Epithelial cell of proximal tubule (primary cell): ENCODE measurements around the gene ZNF469. TPM values are rescaled to one million over a fixed set of nuclear protein-coding genes. Genes with fewer than 3 reads are reported as not detected.

Source experiments
- DNase-seq: peaks from one replicate; pipeline ENCODE4 v3.0.0-alpha.2; 2011; ENCODE audit warnings: low read depth
- H3K4me3 ChIP-seq: 2 replicates; pipeline ENCODE4 v1.5.1; 2011; ENCODE audit warnings: low read depth, mild to moderate bottlenecking, low read length
- total RNA-seq: library from RNA; depleted of rRNA; stranded (reverse); fragments of >200 nt; gene quantifications from 2 replicates; pipeline ENCODE4 v1.2.3, GENCODE V29; 2015
- TF ChIP-seq, protein P1 (sequence below): conservative IDR thresholded peaks from 2 replicates; pipeline ENCODE4 v1.5.1; 2012; ENCODE audit warnings: low read depth, mild to moderate bottlenecking, low read length

The ZNF469 gene
- total RNA-seq, 1 donor from 2014 or later: 2.2 TPM

DNA sequence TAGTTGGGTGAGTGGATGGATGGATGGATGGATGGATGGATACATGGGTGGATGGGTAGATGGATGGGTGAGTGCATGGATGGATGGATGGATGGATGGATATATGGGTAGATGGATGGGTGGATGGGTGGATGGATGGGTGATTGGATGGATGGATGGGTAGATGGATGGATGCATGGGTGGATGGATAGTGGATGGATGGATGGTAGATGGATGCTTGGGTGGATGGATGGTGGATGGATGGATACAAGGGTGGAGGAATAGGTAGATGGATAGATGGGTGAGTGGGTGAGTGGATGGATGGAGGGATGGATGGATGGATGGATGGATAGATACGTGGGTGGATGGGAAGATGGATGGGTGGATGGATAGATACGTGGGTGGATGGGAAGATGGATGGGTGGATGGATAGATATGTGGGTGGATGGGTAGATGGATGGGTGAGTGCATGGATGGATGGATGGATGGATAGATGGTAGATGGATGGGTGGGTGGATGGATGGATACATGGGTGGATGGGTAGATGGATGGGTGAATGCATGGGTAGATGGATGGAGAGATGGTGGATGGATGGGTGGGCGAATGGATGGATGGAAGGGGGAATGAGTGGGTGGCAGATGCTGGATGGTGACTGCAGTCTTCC, 19.0 kb downstream of the ZNF469 start:
- no peak overlapping the region for H3K4me3 ChIP-seq
- TF ChIP-seq, protein P1, sequence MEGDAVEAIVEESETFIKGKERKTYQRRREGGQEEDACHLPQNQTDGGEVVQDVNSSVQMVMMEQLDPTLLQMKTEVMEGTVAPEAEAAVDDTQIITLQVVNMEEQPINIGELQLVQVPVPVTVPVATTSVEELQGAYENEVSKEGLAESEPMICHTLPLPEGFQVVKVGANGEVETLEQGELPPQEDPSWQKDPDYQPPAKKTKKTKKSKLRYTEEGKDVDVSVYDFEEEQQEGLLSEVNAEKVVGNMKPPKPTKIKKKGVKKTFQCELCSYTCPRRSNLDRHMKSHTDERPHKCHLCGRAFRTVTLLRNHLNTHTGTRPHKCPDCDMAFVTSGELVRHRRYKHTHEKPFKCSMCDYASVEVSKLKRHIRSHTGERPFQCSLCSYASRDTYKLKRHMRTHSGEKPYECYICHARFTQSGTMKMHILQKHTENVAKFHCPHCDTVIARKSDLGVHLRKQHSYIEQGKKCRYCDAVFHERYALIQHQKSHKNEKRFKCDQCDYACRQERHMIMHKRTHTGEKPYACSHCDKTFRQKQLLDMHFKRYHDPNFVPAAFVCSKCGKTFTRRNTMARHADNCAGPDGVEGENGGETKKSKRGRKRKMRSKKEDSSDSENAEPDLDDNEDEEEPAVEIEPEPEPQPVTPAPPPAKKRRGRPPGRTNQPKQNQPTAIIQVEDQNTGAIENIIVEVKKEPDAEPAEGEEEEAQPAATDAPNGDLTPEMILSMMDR: no peak
- no peak for DNase-seq

DNA sequence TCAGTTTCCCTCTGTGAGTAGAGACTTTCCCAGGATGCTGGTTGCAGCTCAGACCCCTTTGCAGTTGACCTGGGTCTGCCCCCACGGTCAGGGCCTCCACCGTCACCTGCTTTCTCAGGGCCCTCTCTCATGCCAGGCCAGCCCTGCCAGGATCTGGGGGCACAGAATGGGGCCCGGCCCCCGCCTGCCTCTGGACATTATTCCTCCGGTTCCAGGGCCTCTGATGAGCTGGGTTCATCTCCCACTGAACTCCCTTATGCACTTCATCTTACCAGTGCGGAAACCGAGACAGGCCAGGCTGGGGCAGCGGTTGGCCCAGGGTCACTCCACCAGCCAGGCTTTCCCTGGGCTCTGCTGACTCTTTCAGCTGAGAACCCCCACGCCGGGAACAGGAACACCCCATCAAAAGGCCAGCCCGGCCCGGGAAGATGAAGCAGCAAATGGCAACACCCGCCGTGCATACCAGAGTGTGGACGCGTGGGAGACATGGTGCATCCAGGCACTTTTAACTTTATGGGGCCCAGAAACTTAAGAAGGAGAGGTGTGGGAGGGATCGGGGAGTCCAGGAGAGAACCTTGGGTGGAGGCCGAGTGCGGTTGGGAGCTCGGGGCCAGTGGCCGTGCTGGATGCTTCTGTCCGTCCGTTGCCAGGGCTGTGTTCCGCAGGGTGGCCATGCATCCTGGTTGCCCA, 19.9 kb downstream of the ZNF469 start:
- TF ChIP-seq, protein P1: no peak
- no peak overlapping the region for H3K4me3 ChIP-seq
- no peak for DNase-seq

DNA sequence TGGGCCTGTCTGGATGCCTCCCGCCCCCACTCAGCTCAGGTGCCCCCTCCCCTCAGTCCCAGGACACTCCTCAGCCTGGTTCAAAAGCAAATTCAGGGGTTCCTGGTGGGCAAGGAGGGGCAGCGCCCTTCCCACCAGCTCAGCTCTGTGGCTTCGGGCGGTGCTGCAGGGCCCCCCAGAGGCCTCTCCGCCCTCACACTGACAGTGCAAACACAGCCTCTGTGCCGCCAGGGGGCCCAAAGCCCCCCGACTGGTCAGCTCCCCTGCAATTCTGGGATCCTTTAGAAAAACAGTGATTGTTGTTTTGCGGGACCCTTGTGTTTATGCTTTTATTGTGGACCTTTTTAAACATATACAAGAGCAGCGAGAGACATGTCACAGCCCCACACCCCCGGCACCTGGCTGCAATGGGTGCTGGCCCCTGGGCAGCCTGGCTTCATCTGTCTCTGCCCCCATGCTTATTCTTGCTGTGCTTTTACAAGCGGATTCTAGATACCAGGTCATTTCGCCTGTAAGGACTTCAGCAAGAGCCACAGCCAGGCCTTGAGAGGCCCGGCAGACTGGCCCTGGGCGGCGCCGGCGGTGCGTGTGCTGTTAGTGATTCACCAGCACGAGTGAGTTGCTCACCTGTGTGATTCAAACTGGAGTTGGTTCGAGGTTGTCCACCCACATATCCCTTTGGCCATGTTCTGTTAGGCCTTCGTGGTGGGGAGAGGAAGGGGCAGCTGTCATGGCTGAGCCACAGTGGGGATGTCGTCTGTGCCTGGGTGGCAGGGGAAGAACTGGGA, 21.2 kb downstream of the ZNF469 start:
- DNase-seq: no peak
- TF ChIP-seq, protein P1: no peak

DNA sequence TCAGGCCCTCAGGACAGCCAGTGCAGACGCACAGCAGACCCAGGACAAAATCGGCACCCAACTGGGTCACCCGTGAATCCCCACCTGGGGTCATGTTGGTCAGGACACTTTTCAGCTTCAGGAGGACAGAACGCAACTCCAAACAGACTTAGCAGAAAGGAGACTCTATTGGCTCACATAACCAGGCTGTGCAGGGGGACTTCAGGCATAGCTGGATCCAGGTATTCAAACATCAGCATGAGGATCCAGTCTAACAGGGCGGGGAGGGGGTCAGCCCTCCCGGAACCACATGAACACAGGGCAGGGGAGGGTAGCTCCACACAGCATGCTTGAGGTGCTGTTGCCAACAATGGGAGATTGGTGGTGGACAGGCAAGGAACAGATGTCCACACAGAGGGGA, 22.0 kb downstream of the ZNF469 start:
- TF ChIP-seq, protein P1: no peak
- H3K4me3 ChIP-seq: no peak overlapping the region
- no peak for DNase-seq

More for the DNA sequence above, 21.2 kb downstream of the ZNF469 start:
- no peak overlapping the region for H3K4me3 ChIP-seq

DNA sequence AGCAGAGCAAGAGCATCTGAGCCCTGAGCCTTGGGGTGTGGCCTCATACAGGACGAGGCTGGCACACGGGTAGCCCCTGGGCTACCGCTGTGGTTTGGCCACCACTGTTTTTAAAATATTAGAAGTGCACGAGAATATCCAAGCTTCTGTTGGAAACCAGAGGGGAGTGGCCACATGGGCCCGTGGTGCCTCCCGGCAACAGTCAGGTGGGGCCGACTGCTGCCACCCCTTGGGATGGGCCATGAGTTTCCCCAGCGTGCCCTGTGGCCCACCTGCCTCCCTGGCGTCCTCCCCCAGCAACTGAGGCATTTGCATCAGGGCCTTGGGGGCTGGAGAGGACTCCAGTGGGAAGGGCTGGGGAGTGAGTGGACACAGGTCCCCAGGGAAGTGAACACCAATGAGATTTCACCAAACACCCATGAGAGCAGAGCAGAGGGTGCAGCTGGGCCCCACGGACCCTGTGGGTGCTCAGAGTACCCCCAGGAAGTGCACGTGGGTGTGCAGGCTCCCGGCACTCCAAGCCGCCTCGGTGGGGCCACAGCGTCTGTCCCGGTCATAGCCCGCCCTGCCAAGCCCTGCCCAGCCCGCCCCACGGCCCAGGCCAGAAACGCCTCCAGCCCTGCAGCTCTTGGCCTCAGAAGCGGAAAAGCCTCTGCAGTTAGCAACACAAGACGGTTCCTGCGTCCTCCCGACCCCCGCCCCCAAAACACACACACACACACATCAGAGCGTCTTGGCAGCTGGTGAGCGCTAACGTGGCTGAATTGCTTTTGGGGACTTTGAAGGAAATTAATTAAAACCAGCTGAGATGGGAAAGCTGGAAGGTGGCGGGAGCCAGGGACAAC, 22.7 kb downstream of the ZNF469 start:
- no peak overlapping the region for H3K4me3 ChIP-seq
- DNase-seq: no peak
- TF ChIP-seq, protein P1: no peak
